ENCODE measurements around the gene CBX3. TPM values are rescaled to one million over a fixed set of nuclear protein-coding genes. Genes with fewer than 3 reads are reported as not detected.
"Not testable (repeated sequence)": the region's sequence is repeated elsewhere in the genome, so short reads cannot be mapped to it uniquely, and the experiment has no call there.

The CBX3 gene
- total RNA-seq, 6 experiments from 2014 or later, result 115 to 150 (median 140) TPM

- Mint-ChIP-seq H3K27me3 (ENCODE audit: insufficient read depth) (peaks cover 12% of the 10 kb centered on the region), H3K4me1 (ENCODE audit: low read depth) (peaks cover 77% of the 10 kb centered on the region), H3K4me3 (peak overlapping the region; percentile 60), H3K9me3 (no peaks in the 10 kb centered on the region), H3K27ac (peak overlapping the region; percentile 79), H3K36me3 (ENCODE audit: low read depth) (peaks cover 87% of the 10 kb centered on the region)
- DNase-seq, result no peak
- TF ChIP-seq, protein P1, sequence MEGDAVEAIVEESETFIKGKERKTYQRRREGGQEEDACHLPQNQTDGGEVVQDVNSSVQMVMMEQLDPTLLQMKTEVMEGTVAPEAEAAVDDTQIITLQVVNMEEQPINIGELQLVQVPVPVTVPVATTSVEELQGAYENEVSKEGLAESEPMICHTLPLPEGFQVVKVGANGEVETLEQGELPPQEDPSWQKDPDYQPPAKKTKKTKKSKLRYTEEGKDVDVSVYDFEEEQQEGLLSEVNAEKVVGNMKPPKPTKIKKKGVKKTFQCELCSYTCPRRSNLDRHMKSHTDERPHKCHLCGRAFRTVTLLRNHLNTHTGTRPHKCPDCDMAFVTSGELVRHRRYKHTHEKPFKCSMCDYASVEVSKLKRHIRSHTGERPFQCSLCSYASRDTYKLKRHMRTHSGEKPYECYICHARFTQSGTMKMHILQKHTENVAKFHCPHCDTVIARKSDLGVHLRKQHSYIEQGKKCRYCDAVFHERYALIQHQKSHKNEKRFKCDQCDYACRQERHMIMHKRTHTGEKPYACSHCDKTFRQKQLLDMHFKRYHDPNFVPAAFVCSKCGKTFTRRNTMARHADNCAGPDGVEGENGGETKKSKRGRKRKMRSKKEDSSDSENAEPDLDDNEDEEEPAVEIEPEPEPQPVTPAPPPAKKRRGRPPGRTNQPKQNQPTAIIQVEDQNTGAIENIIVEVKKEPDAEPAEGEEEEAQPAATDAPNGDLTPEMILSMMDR (IDR thresholded peaks at IDR 0.05), result no peak
Observed at GRCh38 chr7:26193432-26194207, 7.9 kb upstream of the CBX3 start.

GRCh38 chr7:26194764-26195163, 6.8 kb upstream of the CBX3 start:
- H3K36me3 Mint-ChIP-seq (ENCODE audit: low read depth), result peaks cover 88% of the 10 kb centered on the region
- H3K27ac Mint-ChIP-seq, result peak overlapping the region; percentile 79
- H3K27me3 Mint-ChIP-seq (ENCODE audit: insufficient read depth), result peaks cover 22% of the 10 kb centered on the region
- peak overlapping the region; percentile 60; the same call in 1 of the 2 replicates for H3K4me3 Mint-ChIP-seq
- peaks cover 67% of the 10 kb centered on the region for H3K4me1 Mint-ChIP-seq (ENCODE audit: low read depth)
- DNase-seq, H3K9me3 Mint-ChIP-seq: not testable (repeated sequence)

DNA sequence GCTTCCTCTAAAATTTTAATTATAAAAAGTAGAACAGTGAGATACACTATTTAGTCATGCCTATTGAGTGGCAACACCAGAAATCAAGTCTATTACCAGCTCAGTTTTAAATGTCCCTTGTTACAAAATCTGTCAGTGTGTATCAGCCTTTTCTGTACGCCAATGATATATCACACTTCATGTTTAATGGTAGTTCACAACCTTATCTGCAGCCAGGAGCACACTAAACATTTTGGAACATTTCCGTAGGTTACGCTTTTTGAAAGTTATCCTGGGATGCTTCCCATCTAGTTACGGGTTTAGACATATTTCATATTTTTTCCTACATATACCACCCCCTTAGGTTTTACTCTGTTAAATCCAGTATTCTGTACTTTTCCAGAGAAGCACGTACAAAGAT, 6.4 kb upstream of the CBX3 start:
- H3K27ac Mint-ChIP-seq, result peak overlapping the region; percentile 73
- H3K27me3 Mint-ChIP-seq (ENCODE audit: insufficient read depth), result peaks cover 26% of the 10 kb centered on the region
- TF ChIP-seq, protein P1 (IDR thresholded peaks at IDR 0.05), result no peak
- H3K9me3 Mint-ChIP-seq, result peaks cover 7% of the 10 kb centered on the region
- peaks cover 88% of the 10 kb centered on the region for H3K36me3 Mint-ChIP-seq (ENCODE audit: low read depth)
- peak overlapping the region; percentile 100 for H3K4me3 Mint-ChIP-seq
- peaks cover 65% of the 10 kb centered on the region for H3K4me1 Mint-ChIP-seq (ENCODE audit: low read depth)
- DNase-seq, result no peak

- H3K9me3 Mint-ChIP-seq, result peaks cover 11% of the 10 kb centered on the region
- H3K4me3 Mint-ChIP-seq, result peak overlapping the region; percentile 100
- TF ChIP-seq, protein P1 (IDR thresholded peaks at IDR 0.05), result no peak
- peaks cover 57% of the 10 kb centered on the region for H3K4me1 Mint-ChIP-seq (ENCODE audit: low read depth)
- peaks cover 84% of the 10 kb centered on the region for H3K36me3 Mint-ChIP-seq (ENCODE audit: low read depth)
- peak overlapping the region; percentile 73 for H3K27ac Mint-ChIP-seq
- DNase-seq, result no peak
- peaks cover 29% of the 10 kb centered on the region for H3K27me3 Mint-ChIP-seq (ENCODE audit: insufficient read depth)
Observed at GRCh38 chr7:26195867-26196657, 5.5 kb upstream of the CBX3 start.

DNA sequence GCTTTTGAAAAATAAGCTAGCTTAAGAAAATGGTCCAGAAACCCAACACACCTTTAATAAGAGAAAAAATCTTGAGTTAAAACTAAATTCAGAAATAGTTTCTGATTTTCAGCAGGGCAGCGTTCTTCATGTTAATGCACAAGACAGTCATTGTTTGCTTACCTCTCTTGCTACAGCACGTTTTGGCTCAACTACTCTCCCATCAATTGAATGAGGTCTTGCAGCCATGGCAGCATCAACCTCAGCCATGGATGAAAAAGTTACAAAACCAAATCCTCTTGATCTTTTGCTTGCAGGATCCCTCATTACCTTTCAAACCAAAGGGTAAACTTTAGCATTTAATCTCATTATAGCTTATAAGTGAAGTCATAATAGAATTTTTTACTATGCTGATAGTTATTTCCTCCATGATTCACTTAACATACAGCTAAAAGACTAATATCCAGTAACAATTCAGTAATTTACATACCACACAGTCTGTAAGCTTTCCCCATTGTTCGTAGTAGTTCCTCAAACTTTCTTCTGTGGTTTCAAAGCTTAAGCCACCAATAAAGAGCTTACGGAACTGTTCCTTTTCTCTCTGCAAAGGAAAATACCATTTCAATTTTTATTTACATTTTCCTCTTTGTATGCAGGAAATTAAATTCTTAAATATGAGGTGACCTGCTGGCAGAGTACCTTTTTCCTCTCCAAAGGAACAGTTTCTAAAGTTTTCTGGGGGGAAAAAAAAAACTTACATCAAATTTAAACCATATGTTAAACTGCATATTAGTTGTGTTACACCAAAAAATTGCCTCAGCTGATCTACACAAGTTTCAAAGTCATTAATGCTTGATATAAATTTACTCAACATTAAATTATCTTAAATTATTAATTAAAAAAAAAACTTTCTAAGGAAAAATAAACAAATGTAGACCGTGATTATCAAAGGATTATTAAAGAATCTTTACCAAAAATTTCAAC, 4.1 kb upstream of the CBX3 start:
- peak overlapping the region; percentile 100 for H3K4me3 Mint-ChIP-seq
- H3K4me1 Mint-ChIP-seq (ENCODE audit: low read depth), result peaks cover 48% of the 10 kb centered on the region
- peaks cover 70% of the 10 kb centered on the region for H3K36me3 Mint-ChIP-seq (ENCODE audit: low read depth)
- peak overlapping the region; percentile 100 for H3K27ac Mint-ChIP-seq
- peaks cover 11% of the 10 kb centered on the region for H3K9me3 Mint-ChIP-seq
- peaks cover 27% of the 10 kb centered on the region for H3K27me3 Mint-ChIP-seq (ENCODE audit: insufficient read depth)
- TF ChIP-seq, protein P1 (IDR thresholded peaks at IDR 0.05), result no peak
- DNase-seq, result no peak
